Mucosa of descending colon (tissue), 3 donors: ENCODE measurements around the gene SLC35F4. TPM values are rescaled to one million over a fixed set of nuclear protein-coding genes. Genes with fewer than 3 reads are reported as not detected.

Source experiments
- ATAC-seq: fragments of 200-7000 bp; cut with Tn5 transposase; one replicate; pipeline ENCODE4 v1.9.1; 2020; ENCODE audit warnings: mild to moderate bottlenecking, moderate library complexity
- DNase-seq, 3 donors: peaks; one replicate each; pipeline ENCODE4 v3.0.0-alpha.2; 2020
- H3K36me3 ChIP-seq: fragments of 200-600 bp; one replicate; pipeline ENCODE4 v1.8.0; 2021; ENCODE audit warnings: low read depth, mild to moderate bottlenecking
- H3K4me1 ChIP-seq: fragments of 200-600 bp; one replicate; pipeline ENCODE4 v1.8.0; 2021; ENCODE audit warnings: low read depth, mild to moderate bottlenecking
- H3K4me3 ChIP-seq: fragments of 200-600 bp; one replicate; pipeline ENCODE4 v1.8.0; 2021; ENCODE audit warnings: mild to moderate bottlenecking
- H3K9me3 ChIP-seq: fragments of 200-600 bp; one replicate; pipeline ENCODE4 v1.8.0; 2021; ENCODE audit warnings: mild to moderate bottlenecking
- CTCF ChIP-seq: fragments of 200-600 bp; IDR thresholded peaks from one replicate; pipeline ENCODE4 v1.8.0; 2022; ENCODE audit warnings: antibody characterized with exemption, mild to moderate bottlenecking
- intact Hi-C, 2 donors: fragments of 100-400 bp; cut with DNase I in 1 of 2; cut with micrococcal nuclease in 1 of 2; formaldehyde crosslinking; loops; one replicate each; pipeline versions ENCODE4 v1.11.0 to v1.11.1; 2022; cut with DNase I, micrococcal nuclease
- total RNA-seq, 3 donors: library from RNA; stranded (reverse); fragmentation: NEBNext Ultra II Directional in 2 of 3; extraction: Animal tissue kit (Norgen Biotek cat#: 25700) in 2 of 3; gene quantifications; one replicate each; pipeline versions ENCODE4 v1.2.1 to v1.2.4, GENCODE V29; 2021 to 2023
- donor health status: DM: no; HTN: no; CAD: no; lungs with moderate emphysema.
- donor health status: DM: no; HTN: no; CAD: no.
- donor health status: DM: no; HTN: yes; CAD: no.

The SLC35F4 gene
- total RNA-seq, 3 donors from 2014 or later, result not detected

GRCh38 chr14:57834001-57834598 lies 31.8 kb downstream of the SLC35F4 start:
- Histone ChIP-seq H3K4me3 (no peak overlapping the region), H3K4me1 (no peaks in the 10 kb centered on the region), H3K36me3 (no peaks in the 10 kb centered on the region), H3K9me3 (no peaks in the 10 kb centered on the region)
- TF ChIP-seq CTCF, result no peak
- ATAC-seq, result no peak
- no peak for DNase-seq
- intact Hi-C loops, result no loop called here

- Histone ChIP-seq H3K4me3 (no peak overlapping the region), H3K4me1 (no peaks in the 10 kb centered on the region), H3K9me3 (no peaks in the 10 kb centered on the region), H3K36me3 (no peaks in the 10 kb centered on the region)
- no peak for DNase-seq
- intact Hi-C loops, result no loop called here
- no peak for TF ChIP-seq CTCF
- no peak for ATAC-seq
Measured at GRCh38 chr14:57833323-57833722, 32.6 kb downstream of the SLC35F4 start.

- Histone ChIP-seq H3K4me3 (no peak overlapping the region), H3K36me3 (no peaks in the 10 kb centered on the region), H3K9me3 (no peaks in the 10 kb centered on the region), H3K4me1 (no peaks in the 10 kb centered on the region)
- intact Hi-C loops, result no loop called here
- DNase-seq (no peak), ATAC-seq (no peak)
- TF ChIP-seq CTCF, result no peak
Measured at GRCh38 chr14:57831981-57832380, 33.9 kb downstream of the SLC35F4 start.

- H3K36me3 ChIP-seq, result no peaks in the 10 kb centered on the region
- H3K4me3 ChIP-seq, result no peak overlapping the region
- TF ChIP-seq CTCF, result no peak
- ATAC-seq (no peak), DNase-seq (no peak)
- H3K4me1 ChIP-seq, result no peaks in the 10 kb centered on the region
- peaks cover 2% of the 10 kb centered on the region for H3K9me3 ChIP-seq
- intact Hi-C loops, result no loop called here
Measured at GRCh38 chr14:57828713-57829112, 37.2 kb downstream of the SLC35F4 start.

GRCh38 chr14:57823015-57823660 lies 42.8 kb downstream of the SLC35F4 start:
- no peak for TF ChIP-seq CTCF
- no peaks in the 10 kb centered on the region for H3K4me1 ChIP-seq
- DNase-seq (no peak), ATAC-seq (no peak)
- H3K4me3 ChIP-seq, result no peak overlapping the region
- H3K9me3 ChIP-seq, result peaks cover 2% of the 10 kb centered on the region
- no peaks in the 10 kb centered on the region for H3K36me3 ChIP-seq
- intact Hi-C loops, result no loop called here
